ACC112 (cell line): ENCODE results near the gene PDE9A.

Experiments used
- H2AFZ ChIP-seq: fragments of 200-600 bp; sonication (generic); one replicate; pipeline ENCODE4 v1.6.0; 2017; ENCODE audit warnings: antibody characterized with exemption, low read length; ENCODE audit not compliant: unreplicated experiment
- H3K27ac ChIP-seq: fragments of 200-600 bp; sonication (generic); 2 replicates; pipeline ENCODE4 v1.5.1; 2014; ENCODE audit warnings: low read depth, mild to moderate bottlenecking, antibody characterized with exemption, low read length, moderate library complexity
- H3K27me3 ChIP-seq: fragments of 200-600 bp; sonication (generic); 2 replicates; pipeline ENCODE4 v1.6.1; 2014; ENCODE audit warnings: mild to moderate bottlenecking, antibody characterized with exemption, low read length, moderate library complexity, mixed read lengths; ENCODE audit not compliant: insufficient read depth
- H3K36me3 ChIP-seq: fragments of 200-600 bp; sonication (generic); 2 replicates; pipeline ENCODE4 v1.6.1; 2016; ENCODE audit warnings: mild to moderate bottlenecking, antibody characterized with exemption, low read length, moderate library complexity, mixed read lengths; ENCODE audit not compliant: insufficient read depth
- H3K4me1 ChIP-seq: fragments of 200-600 bp; sonication (generic); one replicate; pipeline ENCODE4 v1.6.1; 2016; ENCODE audit warnings: low read length, mixed read lengths; ENCODE audit not compliant: insufficient read depth, unreplicated experiment, control insufficient read depth
- H3K4me3 ChIP-seq: fragments of 200-600 bp; sonication (generic); 2 replicates; pipeline ENCODE4 v1.5.1; 2014; ENCODE audit warnings: mild to moderate bottlenecking, low read depth, low read length
- H3K79me2 ChIP-seq: fragments of 200-600 bp; sonication (generic); one replicate; pipeline ENCODE4 v1.6.0; 2016; ENCODE audit warnings: low read length; ENCODE audit not compliant: control insufficient read depth, unreplicated experiment, insufficient read depth

PDE9A gene

DNA sequence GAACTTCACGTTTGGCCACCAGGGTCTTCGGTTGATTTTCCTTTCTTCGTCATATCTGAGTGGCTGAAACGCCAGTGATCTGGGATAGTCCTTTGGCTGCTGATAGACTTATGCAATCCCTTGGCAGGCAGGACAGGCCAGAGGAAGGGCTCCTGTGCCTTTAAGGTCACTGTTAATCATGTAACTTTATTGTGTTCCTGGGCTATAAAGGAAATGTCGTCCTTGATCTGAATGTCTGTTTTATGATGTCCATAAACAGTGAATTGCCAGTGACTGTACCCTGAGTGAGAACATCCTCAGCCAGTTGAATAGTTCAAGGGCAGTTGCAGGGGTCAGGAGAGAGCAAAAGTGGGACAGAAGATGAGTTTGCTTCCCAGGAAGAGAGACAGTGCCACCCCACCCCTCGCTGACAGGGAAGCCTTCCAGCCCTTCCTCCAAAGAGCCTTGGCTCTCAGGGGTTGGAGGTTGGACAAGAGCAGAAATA is 68.0 kb downstream of the PDE9A start:
- H3K27ac ChIP-seq: peak overlapping the region; percentile 19; the same call in 1 of the 2 replicates
- H3K79me2 ChIP-seq: no peaks in the 10 kb centered on the region
- H2AFZ ChIP-seq: no peak overlapping the region
- H3K36me3 ChIP-seq: no peaks in the 10 kb centered on the region
- no peaks in the 10 kb centered on the region for H3K27me3 ChIP-seq
- peak overlapping the region; percentile 14; the same call in 1 of the 2 replicates for H3K4me3 ChIP-seq
- peaks cover 48% of the 10 kb centered on the region for H3K4me1 ChIP-seq

- Histone ChIP-seq H3K4me3 (no peak overlapping the region), H3K27me3 (no peaks in the 10 kb centered on the region), H3K79me2 (no peaks in the 10 kb centered on the region), H3K4me1 (peaks cover 48% of the 10 kb centered on the region), H3K27ac (no peak overlapping the region), H2AFZ (no peak overlapping the region), H3K36me3 (no peaks in the 10 kb centered on the region)
These were observed 68.7 kb downstream of the PDE9A start for GRCh38 chr21:42722153-42722552.

GRCh38 chr21:42722808-42723473 is 69.5 kb downstream of the PDE9A start:
- H3K36me3 ChIP-seq: no peaks in the 10 kb centered on the region
- no peaks in the 10 kb centered on the region for H3K79me2 ChIP-seq
- H3K27me3 ChIP-seq: no peaks in the 10 kb centered on the region
- no peak overlapping the region for H3K4me3 ChIP-seq
- H3K27ac ChIP-seq: no peak overlapping the region
- no peak overlapping the region for H2AFZ ChIP-seq
- peaks cover 48% of the 10 kb centered on the region for H3K4me1 ChIP-seq

DNA sequence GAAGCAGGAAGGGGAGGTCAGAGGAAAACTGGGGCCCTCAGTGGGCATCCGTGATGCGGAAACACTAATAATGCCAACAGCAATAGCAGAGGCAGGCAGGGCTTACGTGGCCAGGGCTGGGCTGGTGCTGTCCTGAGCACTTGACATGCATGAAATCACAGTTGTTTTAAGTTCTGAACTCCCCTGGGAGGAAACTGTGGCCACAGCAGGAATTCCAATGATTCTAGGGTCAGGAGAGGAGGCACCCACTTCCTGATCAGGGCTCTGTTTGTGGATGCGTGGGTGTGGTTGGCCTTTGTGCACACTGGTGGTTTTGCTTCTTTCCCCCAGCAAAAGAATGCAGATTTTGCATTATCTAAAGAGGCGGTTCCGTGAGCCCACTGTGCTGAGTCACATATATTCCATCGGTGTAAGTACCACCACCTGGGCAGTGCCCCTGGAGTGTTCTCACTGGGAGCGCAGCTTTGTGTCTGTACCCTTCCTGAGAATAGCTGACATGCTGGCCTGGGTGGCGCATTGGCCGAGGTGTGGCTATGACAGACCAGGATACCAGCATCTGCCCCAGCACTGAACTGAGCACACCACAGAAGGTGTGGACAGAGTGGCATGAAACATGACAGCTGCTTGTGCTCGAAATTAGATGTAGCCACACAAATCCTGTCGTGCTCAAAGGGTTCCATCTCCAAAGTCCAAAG is 71.0 kb downstream of the PDE9A start:
- Histone ChIP-seq H3K27ac (peak overlapping the region; percentile 68), H2AFZ (no peak overlapping the region), H3K27me3 (no peaks in the 10 kb centered on the region), H3K4me3 (peak overlapping the region; percentile 7; the same call in 1 of the 2 replicates), H3K79me2 (no peaks in the 10 kb centered on the region), H3K4me1 (peaks cover 48% of the 10 kb centered on the region), H3K36me3 (no peaks in the 10 kb centered on the region)

- H3K36me3 ChIP-seq: no peaks in the 10 kb centered on the region
- no peak overlapping the region for H3K4me3 ChIP-seq
- H3K27ac ChIP-seq: no peak overlapping the region
- no peaks in the 10 kb centered on the region for H3K27me3 ChIP-seq
- H3K4me1 ChIP-seq: peaks cover 40% of the 10 kb centered on the region
- H2AFZ ChIP-seq: no peak overlapping the region
- no peaks in the 10 kb centered on the region for H3K79me2 ChIP-seq
These were observed 72.1 kb downstream of the PDE9A start for GRCh38 chr21:42725416-42725930.

GRCh38 chr21:42731264-42732032 is 78.0 kb downstream of the PDE9A start:
- H3K36me3 ChIP-seq: no peaks in the 10 kb centered on the region
- no peaks in the 10 kb centered on the region for H3K4me1 ChIP-seq
- no peak overlapping the region for H3K27ac ChIP-seq

DNA sequence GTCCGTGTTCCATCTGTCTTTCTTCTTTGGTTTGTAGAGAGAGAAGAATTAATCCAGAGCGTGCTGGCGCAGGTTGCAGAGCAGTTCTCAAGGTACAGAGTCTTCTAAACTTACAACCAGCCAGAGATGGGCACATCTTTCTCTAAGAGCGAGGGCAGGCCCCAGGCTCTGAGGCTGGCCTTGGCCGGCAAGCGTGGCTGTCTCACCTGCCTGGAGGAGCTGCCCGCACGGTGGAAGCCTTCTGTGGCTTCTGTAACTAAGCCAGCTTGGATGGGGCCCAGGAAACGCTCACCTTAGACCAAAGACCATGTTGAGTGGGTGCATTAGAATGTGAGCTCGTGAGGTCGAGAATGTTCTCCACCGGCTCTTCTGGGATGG is 78.6 kb downstream of the PDE9A start:
- H3K79me2 ChIP-seq: no peaks in the 10 kb centered on the region
- H3K27me3 ChIP-seq: no peaks in the 10 kb centered on the region
- no peaks in the 10 kb centered on the region for H3K4me1 ChIP-seq
- no peak overlapping the region for H3K27ac ChIP-seq
- no peak overlapping the region for H2AFZ ChIP-seq
- no peak overlapping the region for H3K4me3 ChIP-seq
- H3K36me3 ChIP-seq: no peaks in the 10 kb centered on the region

More at GRCh38 chr21:42731264-42732032, 78.0 kb downstream of the PDE9A start:
- Histone ChIP-seq H3K4me3 (no peak overlapping the region), H2AFZ (no peak overlapping the region), H3K79me2 (no peaks in the 10 kb centered on the region), H3K27me3 (no peaks in the 10 kb centered on the region)

DNA sequence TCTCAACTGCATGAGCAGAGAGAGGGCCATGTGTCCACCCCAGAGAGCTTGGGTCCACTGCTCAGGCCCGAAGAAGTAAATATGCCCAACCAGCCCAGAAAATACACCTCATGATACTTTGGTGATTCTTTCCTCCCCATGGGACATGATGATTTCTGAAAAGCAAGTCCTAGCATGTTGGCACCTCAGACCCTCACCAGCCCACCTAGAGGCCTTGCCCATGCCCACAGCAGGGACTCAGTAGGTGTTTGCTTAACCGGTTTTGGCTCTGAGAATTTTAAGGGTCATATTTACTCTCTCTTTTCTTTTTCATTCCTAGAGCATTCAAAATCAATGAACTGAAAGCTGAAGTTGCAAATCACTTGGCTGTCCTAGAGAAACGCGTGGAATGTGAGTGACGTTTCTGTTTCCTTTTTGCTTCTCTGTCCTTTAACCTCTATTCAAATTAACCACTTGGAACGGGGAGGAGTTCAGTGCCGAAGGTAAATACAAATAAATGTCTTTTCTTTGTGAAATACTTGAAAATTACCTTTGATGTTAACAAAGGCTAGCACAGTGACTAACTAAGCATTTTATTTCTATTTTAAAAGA is 79.7 kb downstream of the PDE9A start:
- Histone ChIP-seq H3K27ac (no peak overlapping the region), H3K4me3 (no peak overlapping the region), H3K79me2 (no peaks in the 10 kb centered on the region), H2AFZ (no peak overlapping the region), H3K4me1 (no peaks in the 10 kb centered on the region), H3K27me3 (no peaks in the 10 kb centered on the region), H3K36me3 (no peaks in the 10 kb centered on the region)

GRCh38 chr21:42733874-42734273 is 80.5 kb downstream of the PDE9A start:
- H3K27me3 ChIP-seq: no peaks in the 10 kb centered on the region
- H3K27ac ChIP-seq: no peak overlapping the region
- H3K4me1 ChIP-seq: no peaks in the 10 kb centered on the region
- no peaks in the 10 kb centered on the region for H3K79me2 ChIP-seq
- no peaks in the 10 kb centered on the region for H3K36me3 ChIP-seq
- no peak overlapping the region for H3K4me3 ChIP-seq
- no peak overlapping the region for H2AFZ ChIP-seq

DNA sequence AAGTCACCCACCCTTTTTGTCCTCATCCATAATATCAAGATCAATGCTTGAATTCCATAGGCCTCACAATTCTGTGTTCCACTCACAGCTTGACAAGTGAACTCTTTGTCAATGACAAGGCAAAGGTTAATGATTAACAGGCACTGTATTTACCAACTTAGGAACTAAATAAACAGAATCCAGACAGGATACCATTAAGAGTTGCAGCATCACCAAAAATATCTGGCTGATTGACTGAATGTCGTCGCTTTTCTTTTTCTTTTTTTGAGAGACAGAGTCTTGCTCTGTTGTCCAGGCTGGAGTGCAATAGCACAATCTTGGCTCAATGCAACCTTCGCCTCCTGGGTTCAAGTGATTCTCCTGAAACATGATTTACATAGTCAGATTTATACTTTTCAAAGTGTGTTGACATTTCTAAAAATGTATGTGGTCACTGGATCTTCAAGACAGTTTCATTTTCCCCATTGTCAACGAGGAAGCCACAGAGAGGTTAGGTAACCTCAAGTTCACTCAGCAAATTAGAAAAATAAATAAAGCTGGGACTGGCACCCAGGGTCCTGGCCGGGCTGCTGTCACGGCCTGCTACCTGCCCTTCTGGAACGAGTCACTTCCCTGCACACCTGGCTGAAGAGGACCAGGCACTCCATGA is 81.0 kb downstream of the PDE9A start:
- Histone ChIP-seq H3K4me1 (peaks cover 4% of the 10 kb centered on the region), H2AFZ (no peak overlapping the region), H3K36me3 (no peaks in the 10 kb centered on the region), H3K27ac (no peak overlapping the region), H3K4me3 (no peak overlapping the region), H3K27me3 (no peaks in the 10 kb centered on the region), H3K79me2 (no peaks in the 10 kb centered on the region)
